Tibial nerve (tissue), 3 donors: ENCODE results near the gene TMC3.

Experiments
- CTCF ChIP-seq, 5 experiments: fragments of 200-600 bp in 3 of 5; fragments of 450-650 bp in 2 of 5; sonication (generic) in 3 of 5; IDR thresholded peaks; one replicate each; pipeline ENCODE4 v1.5.1; 2016 to 2019; ENCODE audit warnings: antibody characterized with exemption in 5 of 5, mild to moderate bottlenecking in 3 of 5, moderate library complexity in 2 of 5
- POLR2A ChIP-seq, 2 donors: fragments of 450-650 bp; IDR thresholded peaks; one replicate each; pipeline ENCODE4 v1.6.1; 2017; ENCODE audit warnings: antibody characterized with exemption in 2 of 2, mild to moderate bottlenecking in 2 of 2, moderate library complexity in 2 of 2

GRCh38 chr15:81295486-81296121 is 78.4 kb downstream of the TMC3 start:
- TF ChIP-seq POLR2A (IDR thresholded peaks at IDR 0.05) (no peak), CTCF (IDR thresholded peaks at IDR 0.05) (no peak)
